Stimulated activated CD4-positive, alpha-beta T cell treated with anti-CD3 and anti-CD28 coated beads, Interleukin-2, amount 100 ng/mL, for 24 hours (primary cell): Measurements from ENCODE around the gene NKTR.

ENCODE experiments used
- DNase-seq, 2 donors: peaks; one replicate each; pipeline ENCODE4 v3.0.0-alpha.2; 2020

Gene NKTR

DNA sequence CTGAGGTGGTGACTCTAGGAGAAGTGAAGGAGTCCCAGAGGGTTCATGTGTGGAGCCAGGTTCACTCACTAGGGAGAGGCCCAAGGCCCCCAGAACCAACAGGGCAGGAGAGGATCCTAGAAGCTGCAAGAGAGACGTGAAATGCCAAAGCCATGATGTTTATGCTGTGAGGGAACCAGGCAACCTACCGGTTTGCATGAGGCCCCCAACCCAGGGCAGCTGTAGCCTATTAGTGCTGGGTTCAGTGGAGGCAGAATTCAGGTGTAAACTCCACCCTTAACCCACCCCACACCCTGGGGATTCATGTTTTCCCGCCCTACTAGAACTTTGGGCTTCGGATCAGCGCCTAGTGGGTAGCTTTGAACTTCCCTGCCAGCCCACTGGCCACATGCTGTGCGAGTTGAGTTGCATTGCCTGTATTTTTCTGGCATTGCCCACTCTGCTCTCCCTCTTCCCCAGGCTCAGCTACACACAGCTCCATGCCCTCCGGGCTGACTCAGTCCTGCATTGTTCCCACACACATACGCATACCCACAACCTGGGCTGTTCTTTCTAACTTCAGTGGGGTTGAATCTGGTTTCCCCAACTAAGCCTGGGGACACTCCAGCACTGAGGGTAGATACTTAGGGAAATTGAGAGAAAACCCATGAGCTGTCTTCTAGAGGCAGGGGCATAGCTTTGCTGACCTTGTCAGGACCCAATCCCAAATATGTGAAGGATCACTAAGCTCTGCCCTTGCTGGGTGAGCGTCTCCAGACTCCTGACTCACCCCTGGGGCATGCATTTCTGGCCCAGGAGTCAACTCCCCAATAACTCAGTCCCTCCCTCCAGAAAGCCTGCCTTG lies 51.0 kb downstream of the NKTR start:
- no peak for DNase-seq

DNA sequence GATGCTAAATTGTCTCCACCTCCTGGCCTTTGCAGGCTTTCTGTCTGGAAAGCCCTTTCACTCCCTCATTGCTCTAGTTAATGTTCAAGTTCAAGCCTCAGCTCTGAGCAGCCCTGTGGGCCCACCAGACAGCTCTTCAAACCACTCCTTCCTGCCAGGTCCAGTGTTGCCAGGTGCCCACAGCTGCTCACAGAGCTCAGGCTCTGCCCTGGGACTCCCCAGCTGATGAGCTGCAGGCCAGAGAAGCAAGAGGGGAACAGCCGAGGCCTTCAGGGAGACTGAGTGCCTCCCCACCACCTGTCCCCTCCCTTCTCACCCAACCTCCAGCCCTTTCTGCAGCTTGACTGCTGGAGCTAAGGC lies 51.7 kb downstream of the NKTR start:
- no peak for DNase-seq

DNA sequence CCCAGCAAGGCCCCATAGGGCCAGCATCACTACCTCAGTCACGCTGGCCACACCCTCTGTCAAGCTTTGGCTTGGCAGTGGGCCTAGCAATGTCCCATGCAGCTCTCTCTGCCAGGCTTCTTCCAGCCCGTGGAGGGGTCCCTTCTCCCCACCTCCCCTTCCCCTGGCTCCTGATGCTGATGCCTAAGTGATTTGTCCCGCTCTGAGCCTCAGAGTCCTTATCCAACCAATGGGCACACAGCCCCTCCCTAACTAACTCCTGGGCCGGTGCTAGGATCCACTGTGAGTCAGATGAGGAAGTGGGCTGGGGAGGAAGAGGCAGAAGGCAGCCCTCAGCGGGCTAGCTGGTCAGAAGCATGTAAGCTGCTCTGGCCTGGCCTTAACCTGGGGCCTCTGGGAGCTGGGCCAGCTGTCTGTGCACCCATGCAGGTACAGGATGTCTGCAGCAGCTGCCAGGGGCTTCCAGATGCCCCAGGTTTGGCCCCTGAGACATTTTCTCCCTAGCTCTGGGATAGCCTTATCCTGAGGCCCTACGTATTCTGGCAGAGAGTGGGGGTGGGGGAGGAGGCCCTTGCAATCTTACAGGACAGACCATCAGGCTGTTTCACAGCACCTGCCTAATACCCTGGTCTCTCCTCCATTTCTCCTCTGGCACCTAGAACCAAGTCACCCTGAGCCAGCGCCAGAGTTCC lies 52.3 kb downstream of the NKTR start:
- no peak for DNase-seq

DNA sequence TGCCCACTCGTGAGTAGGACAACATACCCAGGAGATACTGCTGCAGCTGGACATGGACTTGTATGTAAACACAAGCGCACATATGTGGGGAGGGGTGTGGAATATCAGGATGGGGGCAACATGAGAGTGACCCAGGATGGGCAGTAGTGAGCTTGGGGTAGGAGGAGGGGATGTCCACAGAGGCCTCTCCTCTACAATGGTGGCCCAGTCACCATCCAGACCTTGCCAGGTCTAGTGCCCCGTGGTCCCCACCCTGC lies 52.7 kb downstream of the NKTR start:
- no peak for DNase-seq

DNA sequence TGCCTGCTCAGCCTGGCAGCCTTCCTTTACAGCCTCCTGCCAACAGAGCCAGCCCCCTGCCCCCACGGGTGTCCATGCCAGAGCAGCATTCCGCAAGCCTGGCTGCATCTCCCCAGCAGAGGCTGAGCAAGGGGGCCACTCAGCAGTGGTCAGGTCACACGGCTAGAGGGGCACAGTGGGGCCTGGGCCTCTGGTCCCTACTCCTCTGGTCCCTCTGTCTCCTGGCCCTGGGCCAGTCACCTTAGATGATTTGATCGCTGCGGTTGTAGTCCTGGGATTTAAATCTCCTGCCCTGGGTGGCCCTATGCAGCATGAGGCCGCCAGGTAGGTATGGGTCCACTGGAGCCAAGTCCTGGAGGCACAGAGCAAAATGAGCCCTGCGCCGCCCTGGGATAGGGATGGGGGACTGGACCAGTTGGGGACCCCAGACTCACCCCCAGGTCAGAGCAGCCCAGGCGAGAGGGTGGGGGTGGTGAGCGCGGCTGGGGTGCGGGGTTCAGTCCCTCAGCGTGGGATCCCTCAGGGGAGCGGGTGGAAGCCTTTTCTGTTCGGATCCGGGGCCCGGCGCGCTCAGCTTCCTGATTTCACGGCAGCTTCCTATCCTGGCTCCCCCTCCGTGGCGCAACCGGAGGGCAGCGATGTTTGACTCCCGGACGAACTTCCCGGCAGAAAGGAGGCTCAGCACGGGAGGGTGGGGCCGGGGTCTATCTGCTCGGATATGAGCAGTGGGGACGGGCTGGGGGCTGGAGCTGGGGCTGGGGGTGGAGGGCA lies 53.3 kb downstream of the NKTR start, which contains the start of gene ZBTB47:
ZBTB47 (plus strand) TSS at position 138 of the 771 bp plus-strand sequence. CDS start 4,659 bp downstream, outside the sequence.
- peak in 1 of 2 donors; percentile 30 for DNase-seq

DNA sequence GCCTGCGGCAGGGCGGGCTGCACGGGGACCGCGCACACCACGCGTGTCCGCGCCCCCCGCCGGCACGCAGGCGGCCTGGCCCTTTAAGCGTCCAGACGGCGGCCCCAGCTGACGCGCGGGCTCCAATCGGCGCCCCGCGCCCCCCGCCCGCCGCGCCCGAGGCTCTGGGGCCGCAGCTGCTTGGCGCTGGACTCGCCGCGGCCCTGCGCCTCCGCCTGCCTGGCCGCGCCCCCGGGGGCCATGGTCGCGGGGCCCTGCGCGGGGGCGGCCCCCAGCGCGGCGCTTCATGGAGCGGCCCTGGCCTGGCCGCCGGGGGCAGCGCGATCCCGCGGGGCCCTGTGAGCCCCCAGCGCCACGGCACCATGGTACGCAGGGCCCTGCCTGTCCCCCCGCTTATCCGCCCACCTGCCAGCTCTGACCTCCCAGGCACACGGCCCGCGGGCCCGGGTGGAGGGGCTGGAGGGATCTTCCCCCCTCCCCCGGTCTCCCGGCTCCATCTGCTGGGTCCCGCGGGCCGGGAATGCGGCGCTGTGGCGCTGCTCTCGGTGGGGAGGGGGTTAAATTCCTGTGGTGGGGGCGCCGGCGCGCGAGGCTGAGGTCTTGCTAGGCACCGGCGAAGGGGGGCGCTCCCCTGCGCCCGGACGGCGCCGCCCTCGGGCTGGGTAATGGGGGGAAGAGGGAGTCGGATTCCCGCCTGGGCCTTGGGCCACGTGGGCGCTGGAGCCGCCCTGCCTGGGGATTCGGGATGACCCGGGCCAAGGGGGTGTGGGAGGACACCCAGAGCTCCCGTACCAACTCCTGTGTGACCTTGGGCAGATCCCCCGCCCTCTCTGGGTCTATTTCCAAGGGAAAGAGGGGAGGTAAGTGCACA lies 54.1 kb downstream of the NKTR start:
- no peak for DNase-seq

DNA sequence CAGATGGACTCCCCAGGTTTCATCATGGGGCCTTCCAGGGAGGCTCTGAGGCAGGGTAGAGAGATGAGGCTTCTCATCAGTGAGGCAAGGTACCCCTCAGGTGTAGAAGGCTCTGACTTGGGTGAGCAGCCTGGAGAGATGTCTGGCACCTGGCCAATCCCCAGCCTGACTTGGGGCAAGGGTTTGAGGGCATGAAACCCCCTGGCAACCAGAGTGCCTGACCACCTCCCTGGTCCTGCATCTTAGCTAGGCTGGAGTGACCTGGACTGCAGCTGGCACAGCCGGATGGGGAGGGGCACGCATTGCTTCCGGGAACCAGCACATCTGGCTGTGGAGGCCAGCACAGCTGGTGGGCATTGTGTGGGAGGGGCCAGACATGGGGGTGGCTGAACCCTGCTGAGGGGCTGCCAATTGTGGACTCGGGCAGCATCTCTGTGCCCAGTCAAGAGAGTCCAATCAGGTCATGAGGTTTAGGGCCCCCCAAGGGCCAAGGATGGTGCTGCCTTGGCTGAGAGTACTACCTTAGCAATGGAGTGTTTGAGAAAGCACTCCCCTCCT lies 54.9 kb downstream of the NKTR start:
- no peak for DNase-seq

DNA sequence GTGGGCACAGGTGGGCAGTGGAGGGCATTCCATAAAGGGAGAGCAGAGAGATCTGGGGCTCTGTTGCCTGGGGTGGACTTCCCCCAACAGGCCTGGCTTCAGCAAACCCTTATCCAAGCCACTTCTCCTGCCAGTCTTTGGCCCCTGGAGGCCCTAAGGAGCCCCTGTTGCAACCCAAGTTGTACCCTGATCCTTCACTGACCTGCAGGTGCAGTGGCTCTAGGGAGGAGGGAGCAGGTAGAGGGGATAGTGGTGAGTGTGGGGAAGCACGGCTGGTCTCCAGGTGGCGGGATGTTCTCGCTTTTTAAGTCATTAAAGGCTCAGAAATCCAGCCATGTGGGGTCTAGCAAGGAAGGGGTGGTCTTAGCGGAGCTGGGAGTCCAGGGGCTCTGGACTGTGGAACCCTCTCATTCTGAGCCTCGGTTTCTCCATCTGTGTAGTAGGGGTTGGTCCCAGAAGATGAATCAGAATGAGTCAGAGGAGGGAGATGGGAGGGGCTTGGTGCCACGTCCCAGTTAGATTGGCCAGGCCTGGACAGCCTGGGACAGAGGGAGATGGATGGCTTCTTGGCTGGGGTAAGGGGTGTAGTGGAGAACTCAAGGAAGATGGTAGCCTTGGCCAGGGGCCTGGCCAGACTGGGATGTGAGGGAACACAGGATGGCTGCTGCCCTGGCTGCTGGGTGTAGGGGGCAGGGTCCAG lies 55.6 kb downstream of the NKTR start:
- DNase-seq = no peak

DNA sequence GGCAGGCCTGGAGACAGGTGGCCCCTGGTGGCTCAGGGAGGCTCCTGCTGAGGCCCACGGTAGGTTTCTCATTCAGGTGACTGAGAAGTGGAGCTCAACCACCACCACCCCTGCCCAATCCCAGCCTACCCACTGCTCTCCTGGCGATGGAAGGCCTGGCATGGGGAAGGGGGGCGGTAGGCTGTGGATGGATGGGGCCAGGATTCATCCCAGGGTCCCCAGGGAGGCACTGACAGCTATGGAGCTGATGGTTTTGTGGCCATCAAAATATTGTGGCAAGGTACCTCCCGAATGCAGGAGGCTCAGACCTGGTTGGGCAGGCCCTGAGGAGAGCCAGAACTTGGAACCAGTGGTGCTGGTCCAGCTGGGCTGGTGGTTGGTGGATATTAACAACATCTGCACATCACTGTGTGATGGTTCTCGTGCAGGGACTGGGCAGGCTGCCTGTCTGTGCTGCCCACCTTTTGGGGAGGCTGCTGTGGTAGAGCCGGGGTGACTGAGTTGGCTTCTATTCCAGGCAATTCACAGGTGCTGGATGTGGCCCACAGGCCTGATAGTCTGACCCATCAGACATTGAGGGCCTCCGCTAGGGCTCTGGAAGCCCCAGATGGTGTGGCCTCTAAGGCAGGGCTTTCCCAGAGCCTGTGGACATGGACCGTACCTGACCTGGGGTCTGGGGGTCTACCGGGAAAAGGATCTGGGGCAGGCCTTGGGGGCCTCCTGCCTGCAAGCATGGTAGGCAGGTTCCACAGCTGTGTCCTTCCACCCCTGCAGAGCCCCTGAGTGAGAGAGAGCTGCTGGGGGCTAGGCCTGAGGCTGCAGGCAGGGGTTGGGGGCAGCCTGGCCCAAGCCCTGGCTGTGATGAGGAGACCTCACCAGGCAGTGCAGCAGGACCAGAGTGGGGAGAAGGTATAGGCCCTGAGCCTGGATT lies 56.5 kb downstream of the NKTR start:
- no peak for DNase-seq

DNA sequence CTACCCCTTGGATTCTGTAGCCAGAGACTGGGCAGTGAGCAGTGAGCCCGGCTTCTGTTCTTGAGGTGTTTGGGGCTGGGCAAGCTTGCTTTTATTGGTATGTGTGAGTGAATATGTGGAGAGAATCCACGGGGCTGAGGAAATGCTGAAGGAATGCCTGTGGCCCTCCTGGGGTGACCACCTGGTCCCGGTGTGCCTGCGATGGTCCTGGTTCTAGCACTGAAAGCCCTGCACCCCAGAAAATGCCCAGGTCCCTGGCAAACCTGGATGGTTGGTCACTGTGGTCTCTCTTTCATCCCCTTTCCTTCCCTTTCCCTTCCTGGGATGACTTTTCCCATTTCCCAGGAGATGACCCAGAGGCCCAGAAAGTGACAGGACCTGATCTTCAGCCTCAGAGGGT lies 57.2 kb downstream of the NKTR start:
- no peak for DNase-seq

DNA sequence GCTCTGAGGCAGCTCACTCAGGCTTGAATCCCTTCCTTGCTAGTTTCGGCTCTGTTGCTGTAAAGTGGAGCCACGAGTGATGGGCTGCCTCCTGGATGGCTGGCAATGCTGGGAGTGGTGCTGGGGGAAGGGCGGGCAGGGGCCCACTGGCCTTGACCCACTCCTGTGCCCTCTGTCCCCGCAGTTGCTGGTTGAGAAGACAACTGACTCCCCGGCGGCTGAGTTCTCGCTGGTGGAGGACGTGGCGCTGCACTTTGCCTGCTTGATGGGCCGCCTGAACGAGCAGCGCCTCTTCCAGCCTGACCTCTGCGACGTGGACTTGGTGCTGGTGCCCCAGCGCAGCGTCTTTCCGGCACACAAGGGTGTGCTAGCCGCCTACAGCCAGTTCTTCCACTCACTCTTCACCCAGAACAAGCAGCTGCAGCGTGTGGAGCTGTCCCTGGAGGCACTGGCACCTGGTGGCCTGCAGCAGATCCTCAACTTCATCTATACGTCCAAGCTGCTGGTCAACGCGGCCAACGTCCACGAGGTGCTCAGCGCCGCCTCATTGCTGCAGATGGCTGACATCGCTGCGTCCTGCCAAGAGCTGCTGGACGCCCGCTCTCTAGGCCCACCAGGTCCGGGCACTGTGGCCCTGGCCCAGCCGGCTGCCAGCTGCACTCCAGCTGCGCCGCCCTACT lies 57.7 kb downstream of the NKTR start:
- no peak for DNase-seq

DNA sequence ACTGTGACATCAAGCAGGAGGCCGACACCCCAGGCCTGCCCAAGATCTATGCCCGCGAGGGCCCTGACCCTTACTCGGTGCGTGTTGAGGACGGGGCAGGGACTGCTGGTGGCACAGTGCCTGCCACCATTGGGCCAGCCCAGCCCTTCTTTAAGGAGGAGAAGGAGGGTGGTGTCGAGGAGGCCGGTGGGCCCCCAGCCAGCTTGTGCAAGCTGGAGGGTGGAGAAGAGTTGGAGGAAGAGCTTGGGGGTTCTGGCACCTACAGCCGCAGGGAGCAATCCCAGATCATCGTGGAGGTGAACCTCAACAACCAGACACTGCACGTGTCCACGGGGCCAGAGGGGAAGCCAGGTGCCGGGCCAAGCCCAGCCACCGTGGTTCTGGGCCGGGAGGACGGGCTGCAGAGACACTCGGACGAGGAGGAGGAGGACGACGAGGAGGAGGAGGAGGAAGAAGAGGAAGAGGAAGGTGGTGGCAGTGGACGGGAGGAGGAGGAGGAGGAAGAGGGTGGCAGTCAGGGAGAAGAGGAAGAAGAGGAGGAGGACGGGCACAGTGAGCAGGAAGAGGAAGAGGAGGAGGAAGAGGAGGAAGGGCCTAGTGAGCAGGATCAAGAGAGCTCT lies 58.4 kb downstream of the NKTR start:
- no peak for DNase-seq

DNA sequence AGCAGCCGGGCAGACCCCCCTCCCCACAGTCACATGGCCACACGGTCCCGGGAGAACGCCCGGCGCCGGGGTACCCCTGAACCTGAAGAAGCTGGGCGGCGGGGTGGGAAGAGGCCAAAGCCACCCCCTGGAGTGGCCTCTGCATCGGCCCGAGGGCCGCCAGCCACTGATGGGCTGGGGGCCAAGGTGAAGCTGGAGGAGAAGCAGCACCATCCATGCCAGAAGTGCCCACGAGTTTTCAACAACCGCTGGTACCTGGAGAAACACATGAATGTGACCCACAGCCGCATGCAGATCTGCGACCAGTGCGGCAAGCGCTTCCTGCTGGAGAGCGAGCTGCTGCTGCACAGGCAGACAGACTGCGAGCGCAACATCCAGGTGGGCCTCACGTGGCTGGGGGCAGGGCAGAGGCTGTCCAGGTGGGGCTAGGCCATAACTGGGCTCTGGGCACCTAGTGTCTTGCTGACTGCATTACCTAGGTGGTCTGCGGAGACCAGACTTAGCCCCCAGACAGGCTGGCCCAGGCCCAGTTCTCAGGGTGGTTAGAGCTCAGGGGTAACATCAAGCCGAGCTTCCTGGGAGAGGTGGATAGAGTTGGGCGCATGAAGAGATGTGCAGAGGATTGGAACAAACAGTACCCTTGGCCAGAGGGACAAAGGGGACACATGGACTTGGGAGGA lies 59.1 kb downstream of the NKTR start:
- no peak for DNase-seq

DNA sequence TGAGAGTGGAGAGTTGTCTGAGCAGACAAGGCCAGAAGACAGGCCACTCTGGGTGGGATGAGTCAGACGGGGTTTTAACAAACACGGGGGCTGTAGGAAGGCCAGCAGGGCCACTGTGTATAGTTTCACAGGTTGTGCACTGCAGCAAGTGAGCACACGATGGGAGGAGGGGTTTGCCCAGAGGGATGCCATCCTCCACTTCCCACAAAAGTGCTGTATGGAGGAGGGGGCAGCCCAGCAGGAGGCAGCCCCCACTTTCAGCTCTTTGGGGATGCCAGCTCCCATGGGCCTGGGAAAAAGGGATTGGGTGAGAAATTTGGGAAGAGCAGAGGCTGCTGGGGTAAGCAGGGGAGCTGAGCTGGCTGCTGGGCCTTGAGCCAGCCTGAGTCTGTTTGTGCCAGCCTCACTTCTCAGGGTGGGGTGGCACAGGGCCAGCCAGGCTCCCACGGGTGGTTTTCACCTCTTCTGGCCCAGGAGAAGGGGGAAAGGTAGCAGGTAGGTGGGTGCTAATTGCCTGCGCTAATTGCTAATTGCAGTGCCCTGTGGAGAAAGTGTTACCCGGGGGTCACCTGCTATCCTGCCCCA lies 59.7 kb downstream of the NKTR start:
- no peak for DNase-seq

DNA sequence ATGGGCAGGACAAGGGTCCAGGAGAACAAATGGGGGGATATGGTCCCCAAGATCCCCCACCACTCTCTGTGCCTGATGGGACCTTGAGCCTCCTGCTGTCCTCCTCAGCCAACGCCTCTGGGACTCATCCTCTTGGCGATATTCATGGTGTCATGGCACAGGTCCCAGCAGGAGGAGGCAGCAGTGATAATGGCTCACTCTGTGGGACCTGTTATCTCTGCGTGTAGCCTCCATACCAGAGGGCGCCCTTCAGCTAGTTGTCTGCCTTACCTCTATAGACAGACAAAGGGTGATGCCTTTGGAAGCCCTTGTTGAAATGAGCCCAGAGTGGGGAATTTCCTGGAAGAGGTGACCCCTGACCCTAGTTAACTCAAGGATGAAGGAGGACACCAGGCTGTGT lies 60.4 kb downstream of the NKTR start:
- no peak for DNase-seq

DNA sequence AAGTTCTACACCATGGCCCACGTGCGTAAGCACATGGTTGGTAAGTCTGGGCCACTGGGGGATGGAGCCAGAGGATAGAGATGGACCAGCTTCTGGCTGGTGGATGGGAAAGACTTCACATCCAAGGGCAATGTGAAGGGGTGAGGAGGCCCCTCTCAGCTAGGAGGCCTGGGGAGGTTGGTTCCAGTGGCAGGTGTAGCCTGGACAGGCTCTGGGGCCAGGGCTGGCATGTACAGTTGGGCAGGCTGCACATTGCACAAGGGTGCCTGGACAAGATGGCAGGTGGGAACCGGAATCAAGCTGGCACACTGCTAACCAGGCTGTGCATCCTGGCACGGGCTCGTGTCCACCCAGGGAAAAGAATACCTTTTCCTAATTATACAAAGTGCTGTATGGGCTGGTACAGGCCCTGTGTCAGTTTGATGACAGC lies 61.1 kb downstream of the NKTR start:
- no peak for DNase-seq

DNA sequence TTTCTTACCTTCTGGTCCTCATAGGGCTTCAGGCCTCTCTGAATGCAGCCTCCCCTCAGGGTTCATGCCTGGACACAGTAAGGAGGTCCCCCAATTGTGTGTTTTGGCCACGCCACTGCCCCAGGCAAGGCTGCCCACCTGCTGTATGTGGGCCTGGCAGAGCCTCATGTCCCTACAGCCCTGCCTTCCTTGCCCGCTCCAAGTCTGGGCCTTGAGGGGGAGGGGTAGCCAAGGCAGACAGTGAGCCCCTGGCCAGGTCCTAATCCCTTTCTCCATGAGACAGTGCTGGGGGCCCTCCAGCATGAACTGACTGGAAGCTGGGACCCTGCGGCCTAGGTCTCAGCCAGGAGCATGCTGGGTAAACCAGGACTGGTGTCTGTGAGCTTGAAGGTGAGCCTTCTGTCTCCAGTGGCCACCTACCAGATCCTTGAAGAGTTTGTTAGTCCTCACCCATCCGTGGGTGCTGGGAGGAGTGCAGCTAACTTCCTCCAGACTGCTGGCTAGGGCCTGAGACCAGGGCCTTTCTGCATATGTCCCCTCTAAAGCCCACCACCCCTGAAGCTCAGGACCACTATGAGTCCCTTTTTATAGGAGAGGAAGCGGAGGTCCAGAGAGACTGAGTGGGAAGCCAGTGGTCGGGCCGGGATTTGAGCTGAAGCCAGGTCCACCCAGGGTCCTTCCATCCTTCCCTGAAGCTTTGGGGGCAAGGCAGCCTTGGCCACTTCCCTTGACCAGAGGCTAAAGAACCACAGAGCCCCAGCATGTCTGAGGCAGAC lies 61.7 kb downstream of the NKTR start:
- no peak for DNase-seq
